Vagina (tissue), 2 donors: ENCODE data around the gene SDK2. TPM values are rescaled to one million over a fixed set of nuclear protein-coding genes. Genes with fewer than 3 reads are reported as not detected.

Experiments used
- DNase-seq, 2 donors: peaks; one replicate each; pipeline ENCODE4 v3.0.0-alpha.2; 2017; ENCODE audit errors: extremely low spot score in 2 of 2
- H3K27ac ChIP-seq: fragments of 200-600 bp; sonication (generic); one replicate; pipeline ENCODE4 v1.5.1; 2019
- H3K27me3 ChIP-seq: fragments of 200-600 bp; sonication (generic); one replicate; pipeline ENCODE4 v1.5.1; 2019
- H3K36me3 ChIP-seq, 2 donors: fragments of 200-600 bp; sonication (generic); one replicate each; pipeline ENCODE4 v1.5.1; 2017 to 2019
- H3K4me1 ChIP-seq: fragments of 200-600 bp; sonication (generic); one replicate; pipeline ENCODE4 v1.5.1; 2019
- H3K4me3 ChIP-seq, 2 donors: fragments of 200-600 bp; sonication (generic); 1 replicate in 1 of 2; 2 replicates in 1 of 2; pipeline ENCODE4 v1.5.1; 2016 to 2019
- H3K9me3 ChIP-seq: fragments of 200-600 bp; sonication (generic); one replicate; pipeline ENCODE4 v1.5.1; 2019
- POLR2A ChIP-seq, 2 donors: fragments of 450-650 bp; IDR thresholded peaks; one replicate each; pipeline ENCODE4 v1.6.1; 2017; ENCODE audit warnings: antibody characterized with exemption in 2 of 2, mild to moderate bottlenecking in 2 of 2, moderate library complexity in 2 of 2
- POLR2AphosphoS5 ChIP-seq, 2 donors: sonication (generic); formaldehyde crosslinking; IDR thresholded peaks; one replicate each; pipeline ENCODE4 v1.9.0; 2017; ENCODE audit warnings: antibody characterized with exemption in 2 of 2, mild to moderate bottlenecking in 2 of 2, low read depth in 1 of 2; ENCODE audit not compliant: insufficient read depth in 1 of 2
- intact Hi-C: fragments of 100-400 bp; cut with DNase I; formaldehyde crosslinking; loops from one replicate; pipeline ENCODE4 v1.15.1; 2023
- total RNA-seq: library from RNA; depleted of rRNA; stranded (reverse); fragments of >200 nt; gene quantifications from one replicate; pipeline ENCODE4 v1.2.3, GENCODE V29; 2016
- TF ChIP-seq, protein P1 (sequence below), 3 experiments: fragments of 450-650 bp in 2 of 3; fragments of 200-600 bp in 1 of 3; sonication (generic) in 1 of 3; IDR thresholded peaks; one replicate each; pipeline ENCODE4 v1.5.1; 2017 to 2019; ENCODE audit warnings: antibody characterized with exemption in 3 of 3, mild to moderate bottlenecking in 2 of 3, moderate library complexity in 2 of 3

SDK2 gene
- total RNA-seq, 1 donor from 2014 or later, result 1.7 TPM

GRCh38 chr17:73492125-73492820 is 152.0 kb downstream of the SDK2 start:
- DNase-seq, result no peak
- intact Hi-C loops, result no loop called here
- H3K4me1 ChIP-seq, result no peaks in the 10 kb centered on the region
- H3K27ac ChIP-seq, result no peak overlapping the region
- TF ChIP-seq, protein P1, sequence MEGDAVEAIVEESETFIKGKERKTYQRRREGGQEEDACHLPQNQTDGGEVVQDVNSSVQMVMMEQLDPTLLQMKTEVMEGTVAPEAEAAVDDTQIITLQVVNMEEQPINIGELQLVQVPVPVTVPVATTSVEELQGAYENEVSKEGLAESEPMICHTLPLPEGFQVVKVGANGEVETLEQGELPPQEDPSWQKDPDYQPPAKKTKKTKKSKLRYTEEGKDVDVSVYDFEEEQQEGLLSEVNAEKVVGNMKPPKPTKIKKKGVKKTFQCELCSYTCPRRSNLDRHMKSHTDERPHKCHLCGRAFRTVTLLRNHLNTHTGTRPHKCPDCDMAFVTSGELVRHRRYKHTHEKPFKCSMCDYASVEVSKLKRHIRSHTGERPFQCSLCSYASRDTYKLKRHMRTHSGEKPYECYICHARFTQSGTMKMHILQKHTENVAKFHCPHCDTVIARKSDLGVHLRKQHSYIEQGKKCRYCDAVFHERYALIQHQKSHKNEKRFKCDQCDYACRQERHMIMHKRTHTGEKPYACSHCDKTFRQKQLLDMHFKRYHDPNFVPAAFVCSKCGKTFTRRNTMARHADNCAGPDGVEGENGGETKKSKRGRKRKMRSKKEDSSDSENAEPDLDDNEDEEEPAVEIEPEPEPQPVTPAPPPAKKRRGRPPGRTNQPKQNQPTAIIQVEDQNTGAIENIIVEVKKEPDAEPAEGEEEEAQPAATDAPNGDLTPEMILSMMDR (IDR thresholded peaks at IDR 0.05), result no peak
- no peak for TF ChIP-seq POLR2A (IDR thresholded peaks at IDR 0.05)
- no peak for TF ChIP-seq POLR2AphosphoS5 (IDR thresholded peaks at IDR 0.05; ENCODE audit: insufficient read depth in 1 of 2, low read depth in 1 of 2)
- no peaks in the 10 kb centered on the region for H3K27me3 ChIP-seq
- H3K9me3 ChIP-seq, result no peaks in the 10 kb centered on the region
- H3K36me3 ChIP-seq, result no peaks in the 10 kb centered on the region
- H3K4me3 ChIP-seq, result no peak overlapping the region

- H3K9me3 ChIP-seq, result no peaks in the 10 kb centered on the region
- no peak overlapping the region for H3K27ac ChIP-seq
- DNase-seq, result no peak
- H3K4me3 ChIP-seq, result no peak overlapping the region
- H3K36me3 ChIP-seq, result no peaks in the 10 kb centered on the region
- TF ChIP-seq POLR2AphosphoS5 (IDR thresholded peaks at IDR 0.05; ENCODE audit: insufficient read depth in 1 of 2, low read depth in 1 of 2) (no peak), POLR2A (IDR thresholded peaks at IDR 0.05) (no peak)
- TF ChIP-seq, protein P1 (IDR thresholded peaks at IDR 0.05), result no peak
- H3K4me1 ChIP-seq, result no peaks in the 10 kb centered on the region
- no peaks in the 10 kb centered on the region for H3K27me3 ChIP-seq
- intact Hi-C loops, result no loop called here
Measured at GRCh38 chr17:73491648-73492047, 152.6 kb downstream of the SDK2 start.

DNA sequence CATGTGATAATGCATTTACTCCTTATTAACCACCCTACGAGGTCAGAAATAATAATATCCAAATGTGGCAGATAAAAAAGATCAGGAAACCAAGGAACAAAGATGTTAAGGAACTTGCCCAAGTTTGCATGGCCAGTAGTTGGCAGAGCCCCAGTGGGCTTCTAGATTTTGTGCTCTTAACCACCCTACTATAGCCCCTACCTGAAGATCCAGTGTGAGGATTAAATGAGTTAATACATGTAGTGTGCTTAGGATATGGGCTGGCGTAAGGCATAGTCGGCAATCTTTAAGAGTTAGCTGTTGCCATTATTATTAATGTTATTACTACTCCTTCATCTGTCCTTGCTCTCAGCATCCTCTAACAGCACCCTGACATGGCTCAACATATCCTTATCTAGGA is 153.4 kb downstream of the SDK2 start:
- Histone ChIP-seq H3K27me3 (no peaks in the 10 kb centered on the region), H3K4me1 (no peaks in the 10 kb centered on the region), H3K4me3 (no peak overlapping the region), H3K36me3 (no peaks in the 10 kb centered on the region), H3K9me3 (no peaks in the 10 kb centered on the region), H3K27ac (no peak overlapping the region)
- intact Hi-C loops, result no loop called here
- TF ChIP-seq, protein P1 (IDR thresholded peaks at IDR 0.05), result no peak
- TF ChIP-seq POLR2A (IDR thresholded peaks at IDR 0.05) (no peak), POLR2AphosphoS5 (IDR thresholded peaks at IDR 0.05; ENCODE audit: insufficient read depth in 1 of 2, low read depth in 1 of 2) (no peak)
- DNase-seq, result no peak

DNA sequence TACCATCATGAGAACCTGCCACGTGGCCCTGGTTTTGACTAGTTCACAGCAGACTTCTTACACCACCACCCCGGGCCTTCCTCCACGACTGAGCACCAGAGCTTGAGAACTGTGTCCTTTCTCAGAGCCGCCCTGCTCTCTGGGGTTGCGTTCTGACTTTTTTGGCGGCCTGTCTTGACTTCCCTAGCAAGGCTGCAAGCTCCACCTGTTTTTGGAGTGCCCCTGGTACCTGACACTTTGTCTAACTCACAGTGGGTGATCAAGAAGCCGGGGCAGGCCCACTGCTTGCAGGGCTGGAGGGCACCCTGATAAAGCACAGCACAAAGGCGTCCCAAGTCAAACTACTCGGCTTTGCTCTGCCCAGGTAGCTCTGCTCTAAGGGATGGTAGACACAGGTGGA is 154.3 kb downstream of the SDK2 start:
- Histone ChIP-seq H3K27ac (no peak overlapping the region), H3K9me3 (no peaks in the 10 kb centered on the region), H3K4me1 (no peaks in the 10 kb centered on the region), H3K4me3 (no peak overlapping the region), H3K27me3 (no peaks in the 10 kb centered on the region), H3K36me3 (no peaks in the 10 kb centered on the region)
- no peak for DNase-seq
- intact Hi-C loops, result no loop called here
- TF ChIP-seq POLR2AphosphoS5 (IDR thresholded peaks at IDR 0.05; ENCODE audit: insufficient read depth in 1 of 2, low read depth in 1 of 2), result no peak
- TF ChIP-seq, protein P1 (IDR thresholded peaks at IDR 0.05), result no peak
- no peak for TF ChIP-seq POLR2A (IDR thresholded peaks at IDR 0.05)

DNA sequence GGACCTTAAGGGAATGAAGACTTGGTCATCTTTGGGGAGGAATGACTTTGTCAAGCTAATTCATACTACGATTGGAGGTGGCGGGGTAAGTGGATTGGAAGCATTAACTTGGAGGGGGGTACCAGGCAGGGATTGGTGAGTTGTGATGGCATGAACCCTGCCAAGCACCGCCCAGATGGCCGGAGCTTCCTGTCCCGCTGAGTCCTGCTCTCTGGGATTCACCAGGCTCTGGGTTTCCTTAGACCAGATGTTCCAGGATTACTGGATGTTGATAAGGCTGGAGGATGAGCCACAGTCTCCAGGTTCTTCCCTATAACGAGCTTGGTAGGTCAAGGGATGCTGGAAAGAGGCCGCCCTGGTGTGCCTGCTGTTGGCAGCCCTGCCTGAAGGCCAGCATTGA is 154.9 kb downstream of the SDK2 start:
- Histone ChIP-seq H3K27me3 (no peaks in the 10 kb centered on the region), H3K4me3 (no peak overlapping the region), H3K27ac (no peak overlapping the region), H3K36me3 (no peaks in the 10 kb centered on the region), H3K9me3 (no peaks in the 10 kb centered on the region), H3K4me1 (no peaks in the 10 kb centered on the region)
- intact Hi-C loops, result no loop called here
- no peak for DNase-seq
- no peak for TF ChIP-seq POLR2A (IDR thresholded peaks at IDR 0.05)
- TF ChIP-seq, protein P1 (IDR thresholded peaks at IDR 0.05), result no peak
- no peak for TF ChIP-seq POLR2AphosphoS5 (IDR thresholded peaks at IDR 0.05; ENCODE audit: insufficient read depth in 1 of 2, low read depth in 1 of 2)
